Trophoblast cell (in vitro differentiated cells and primary cell): Measurements from ENCODE around the gene HECW1.

Source experiments
- DNase-seq, 2 donors: peaks; one replicate each; pipeline ENCODE4 v3.0.0-alpha.2; 2016
- H2AFZ ChIP-seq: 2 replicates; pipeline ENCODE4 v1.6.1; 2013; ENCODE audit warnings: low read length, moderate library complexity, mild to moderate bottlenecking; ENCODE audit not compliant: insufficient read depth, poor library complexity
- H2AK5ac ChIP-seq: 2 replicates; pipeline ENCODE4 v1.6.1; 2013; ENCODE audit warnings: mild to moderate bottlenecking, low read length
- H2BK120ac ChIP-seq: 2 replicates; pipeline ENCODE4 v1.6.1; 2013; ENCODE audit warnings: low read length, mild to moderate bottlenecking, moderate library complexity; ENCODE audit not compliant: insufficient read depth, poor library complexity
- H2BK12ac ChIP-seq: 2 replicates; pipeline ENCODE4 v1.6.1; 2013; ENCODE audit warnings: mild to moderate bottlenecking, low read length, moderate library complexity
- H2BK5ac ChIP-seq: 2 replicates; pipeline ENCODE4 v1.6.1; 2013; ENCODE audit warnings: low read length, low read depth, moderate library complexity, mild to moderate bottlenecking; ENCODE audit not compliant: poor library complexity
- H3K14ac ChIP-seq: 2 replicates; pipeline ENCODE4 v1.6.1; 2013; ENCODE audit warnings: mild to moderate bottlenecking, low read length
- H3K18ac ChIP-seq: 2 replicates; pipeline ENCODE4 v1.6.1; 2013; ENCODE audit warnings: mild to moderate bottlenecking, low read length
- H3K23ac ChIP-seq: 2 replicates; pipeline ENCODE4 v1.6.1; 2013; ENCODE audit warnings: low read length
- H3K27ac ChIP-seq: 2 replicates; pipeline ENCODE4 v1.5.1; 2013; ENCODE audit warnings: low read depth, mild to moderate bottlenecking, inconsistent platforms, low read length, moderate library complexity
- H3K27me3 ChIP-seq: 2 replicates; pipeline ENCODE4 v1.6.1; 2013; ENCODE audit warnings: inconsistent platforms, mild to moderate bottlenecking, low read length, moderate library complexity; ENCODE audit not compliant: insufficient read depth
- H3K36me3 ChIP-seq, 2 experiments: 1 replicate in 1 of 2; 2 replicates in 1 of 2; pipeline ENCODE4 v1.6.1; 2013; ENCODE audit warnings: low read length in 2 of 2, mild to moderate bottlenecking in 2 of 2, moderate library complexity in 1 of 2; ENCODE audit not compliant: insufficient read depth in 2 of 2, control insufficient read depth in 1 of 2
- H3K4ac ChIP-seq: 2 replicates; pipeline ENCODE4 v1.6.1; 2013; ENCODE audit warnings: low read depth, mild to moderate bottlenecking, low read length, moderate library complexity
- H3K4me1 ChIP-seq, 2 experiments: 1 replicate in 1 of 2; 2 replicates in 1 of 2; pipeline ENCODE4 v1.6.1; 2013; ENCODE audit warnings: low read length in 2 of 2, mild to moderate bottlenecking in 2 of 2, moderate library complexity in 1 of 2; ENCODE audit not compliant: insufficient read depth in 2 of 2, control insufficient read depth in 1 of 2
- H3K4me2 ChIP-seq: 2 replicates; pipeline ENCODE4 v1.6.1; 2013; ENCODE audit warnings: inconsistent platforms, mild to moderate bottlenecking, low read length, moderate library complexity
- H3K4me3 ChIP-seq: 2 replicates; pipeline ENCODE4 v1.5.1; 2013; ENCODE audit warnings: mild to moderate bottlenecking, low read depth, low read length, inconsistent platforms
- H3K79me1 ChIP-seq: one replicate; pipeline ENCODE4 v1.6.1; 2013; ENCODE audit warnings: low read length
- H3K79me2 ChIP-seq: 2 replicates; pipeline ENCODE4 v1.6.1; 2013; ENCODE audit warnings: low read length, mild to moderate bottlenecking; ENCODE audit not compliant: control insufficient read depth, insufficient read depth, poor library complexity
- H3K9ac ChIP-seq: 2 replicates; pipeline ENCODE4 v1.6.1; 2013; ENCODE audit warnings: mild to moderate bottlenecking, low read length
- H3K9me3 ChIP-seq: 2 replicates; pipeline ENCODE4 v1.6.1; 2013; ENCODE audit warnings: low read depth, mild to moderate bottlenecking, control low read depth, inconsistent platforms, low read length; ENCODE audit not compliant: insufficient read depth
- H4K12ac ChIP-seq: 2 replicates; pipeline ENCODE4 v1.6.1; 2013; ENCODE audit warnings: low read depth, mild to moderate bottlenecking, low read length, moderate library complexity
- H4K8ac ChIP-seq: 2 replicates; pipeline ENCODE4 v1.6.1; 2013; ENCODE audit warnings: low read depth, mild to moderate bottlenecking, low read length, moderate library complexity
- H4K91ac ChIP-seq: one replicate; pipeline ENCODE4 v1.6.1; 2013; ENCODE audit warnings: low read depth, mild to moderate bottlenecking, low read length, moderate library complexity
- WGBS: extraction: QIAGEN DNeasy Blood & Tissue Kit; methylation state at CpG from one replicate; pipeline ENCODE4 v1.1.7; 2013; ENCODE audit warnings: missing lambda C conversion rate; ENCODE audit not compliant: insufficient read length, insufficient coverage; ENCODE audit errors: extremely low coverage; 5-methylcytosine and 5-hydroxymethylcytosine counted together

HECW1 gene

GRCh38 chr7:43362652-43363034 is 250.2 kb downstream of the HECW1 start:
- Histone ChIP-seq H3K18ac (no peak overlapping the region), H2AK5ac (no peak overlapping the region)
- no peak for DNase-seq

GRCh38 chr7:43363035-43363791 is 250.8 kb downstream of the HECW1 start:
- Histone ChIP-seq H3K4me3 (no peak overlapping the region), H2BK12ac (no peak overlapping the region), H3K79me2 (no peaks in the 10 kb centered on the region), H3K27ac (no peak overlapping the region), H3K4me2 (no peak overlapping the region), H3K14ac (no peak overlapping the region), H3K9ac (no peak overlapping the region), H4K91ac (no peak overlapping the region), H2BK120ac (no peak overlapping the region), H3K23ac (no peak overlapping the region), H3K18ac (no peak overlapping the region), H2AFZ (no peak overlapping the region), H3K36me3 (no peaks in the 10 kb centered on the region), H3K4me1 (no peaks in the 10 kb centered on the region), H2BK5ac (no peak overlapping the region), H4K12ac (no peak overlapping the region), H3K9me3 (no peaks in the 10 kb centered on the region), H3K79me1 (no peaks in the 10 kb centered on the region), H3K27me3 (no peaks in the 10 kb centered on the region), H3K4ac (no peak overlapping the region), H2AK5ac (no peak overlapping the region), H4K8ac (no peak overlapping the region)
- no CpG with 5 or more reads among the region's 6 CpGs for WGBS
- DNase-seq, result peak; percentile 50 to 80

More at GRCh38 chr7:43362652-43363034, 250.2 kb downstream of the HECW1 start:
- Histone ChIP-seq H3K27me3 (no peaks in the 10 kb centered on the region), H2BK120ac (no peak overlapping the region), H2BK5ac (no peak overlapping the region), H4K91ac (no peak overlapping the region), H4K8ac (no peak overlapping the region), H3K9ac (no peak overlapping the region), H2AFZ (no peak overlapping the region), H3K4me1 (no peaks in the 10 kb centered on the region), H4K12ac (no peak overlapping the region), H3K4me3 (no peak overlapping the region), H2BK12ac (no peak overlapping the region), H3K36me3 (no peaks in the 10 kb centered on the region), H3K27ac (no peak overlapping the region), H3K79me1 (no peaks in the 10 kb centered on the region), H3K9me3 (no peaks in the 10 kb centered on the region), H3K14ac (no peak overlapping the region), H3K4me2 (no peak overlapping the region), H3K79me2 (no peaks in the 10 kb centered on the region), H3K4ac (no peak overlapping the region), H3K23ac (no peak overlapping the region)
- WGBS, result no CpG with 5 or more reads among the region's 2 CpGs

GRCh38 chr7:43364391-43364790 is 251.9 kb downstream of the HECW1 start:
- Histone ChIP-seq H4K12ac (no peak overlapping the region), H2AK5ac (no peak overlapping the region), H3K14ac (no peak overlapping the region), H3K27ac (no peak overlapping the region), H3K36me3 (no peaks in the 10 kb centered on the region), H3K79me2 (no peaks in the 10 kb centered on the region), H2BK12ac (no peak overlapping the region), H3K4ac (no peak overlapping the region), H3K23ac (no peak overlapping the region), H2BK120ac (no peak overlapping the region), H4K8ac (no peak overlapping the region), H3K4me2 (no peak overlapping the region), H3K4me3 (no peak overlapping the region), H4K91ac (no peak overlapping the region), H3K9ac (no peak overlapping the region), H3K18ac (no peak overlapping the region), H3K27me3 (no peaks in the 10 kb centered on the region), H3K9me3 (no peaks in the 10 kb centered on the region), H2AFZ (no peak overlapping the region), H3K4me1 (no peaks in the 10 kb centered on the region), H2BK5ac (no peak overlapping the region), H3K79me1 (no peaks in the 10 kb centered on the region)
- DNase-seq, result no peak
- no CpG with 5 or more reads among the region's 7 CpGs for WGBS

GRCh38 chr7:43372676-43373355 is 260.4 kb downstream of the HECW1 start:
- H2AFZ ChIP-seq, result no peak overlapping the region
- no peaks in the 10 kb centered on the region for H3K79me1 ChIP-seq
- no peak overlapping the region for H3K9ac ChIP-seq
- H3K4me2 ChIP-seq, result no peak overlapping the region
- H4K91ac ChIP-seq, result no peak overlapping the region
- no CpG with 5 or more reads among the region's 6 CpGs for WGBS
- H2AK5ac ChIP-seq, result no peak overlapping the region
- no peaks in the 10 kb centered on the region for H3K27me3 ChIP-seq
- no peak overlapping the region for H4K8ac ChIP-seq
- no peak overlapping the region for H3K23ac ChIP-seq
- H4K12ac ChIP-seq, result no peak overlapping the region
- H3K79me2 ChIP-seq, result no peaks in the 10 kb centered on the region
- no peaks in the 10 kb centered on the region for H3K9me3 ChIP-seq
- peak; percentile 3 to 65 for DNase-seq
- no peak overlapping the region for H2BK5ac ChIP-seq
- no peak overlapping the region for H2BK120ac ChIP-seq
- H3K4ac ChIP-seq, result no peak overlapping the region
- H3K14ac ChIP-seq, result no peak overlapping the region
- no peaks in the 10 kb centered on the region for H3K36me3 ChIP-seq
- no peaks in the 10 kb centered on the region for H3K4me1 ChIP-seq
- no peak overlapping the region for H3K18ac ChIP-seq
- no peak overlapping the region for H2BK12ac ChIP-seq
- H3K27ac ChIP-seq, result no peak overlapping the region
- H3K4me3 ChIP-seq, result no peak overlapping the region
